HUDEP-2 (cell line): ENCODE data around the gene ASPG.
A peak's percentile ranks its signal among the peaks of the same experiment; 100 is the strongest.

Experiments used
- DNase-seq, 76 experiments: peaks; one replicate each; lab custom pipeline; 2025; ENCODE audit not compliant: unreplicated experiment in 76 of 76; lab: John Stamatoyannopoulos, UW

ASPG gene

DNA sequence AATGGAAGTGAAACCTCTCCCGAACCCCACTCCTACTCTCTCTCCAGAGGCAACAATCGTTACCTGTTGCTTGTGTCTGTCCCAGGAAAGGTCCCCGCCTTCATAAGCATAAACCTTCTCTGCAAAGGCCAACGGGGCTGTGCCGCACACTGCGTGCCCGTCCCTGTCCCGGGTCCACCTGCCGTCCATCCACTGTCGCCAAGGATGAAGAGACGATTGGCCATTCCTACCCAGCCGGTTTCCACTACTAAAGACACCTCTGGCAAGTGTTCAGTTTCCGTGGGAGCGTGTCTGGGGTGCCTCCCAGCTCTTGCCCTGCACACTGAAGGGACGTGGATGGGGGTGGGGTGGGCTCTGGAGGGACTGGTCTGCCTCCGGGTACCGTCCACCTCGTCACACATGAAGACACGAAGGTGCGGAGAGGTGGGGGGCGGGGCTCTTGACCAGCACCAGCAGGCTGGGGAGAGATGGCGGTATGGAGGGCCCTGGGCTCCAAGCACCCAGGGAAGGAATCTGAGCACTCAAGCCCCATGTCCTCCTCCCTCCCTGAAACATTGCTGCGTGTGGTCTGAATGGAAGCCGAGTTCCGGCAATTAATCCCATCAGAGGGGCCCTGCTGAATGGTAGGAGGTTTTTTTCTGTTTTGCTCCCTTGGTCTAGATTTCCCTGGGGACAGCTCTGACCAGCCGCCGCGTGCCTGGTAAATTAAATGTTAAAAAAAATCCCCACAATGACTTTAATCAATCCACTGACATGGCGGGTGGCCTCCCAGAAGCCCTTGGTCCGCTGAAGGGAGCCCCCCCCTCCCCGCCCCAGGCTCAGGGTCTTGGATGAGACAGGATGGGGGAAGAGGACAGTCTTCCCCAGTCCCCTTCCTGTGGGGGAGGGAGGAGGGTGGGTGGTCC is 48.8 kb downstream of the ASPG start:
- DNase-seq = no peak

DNA sequence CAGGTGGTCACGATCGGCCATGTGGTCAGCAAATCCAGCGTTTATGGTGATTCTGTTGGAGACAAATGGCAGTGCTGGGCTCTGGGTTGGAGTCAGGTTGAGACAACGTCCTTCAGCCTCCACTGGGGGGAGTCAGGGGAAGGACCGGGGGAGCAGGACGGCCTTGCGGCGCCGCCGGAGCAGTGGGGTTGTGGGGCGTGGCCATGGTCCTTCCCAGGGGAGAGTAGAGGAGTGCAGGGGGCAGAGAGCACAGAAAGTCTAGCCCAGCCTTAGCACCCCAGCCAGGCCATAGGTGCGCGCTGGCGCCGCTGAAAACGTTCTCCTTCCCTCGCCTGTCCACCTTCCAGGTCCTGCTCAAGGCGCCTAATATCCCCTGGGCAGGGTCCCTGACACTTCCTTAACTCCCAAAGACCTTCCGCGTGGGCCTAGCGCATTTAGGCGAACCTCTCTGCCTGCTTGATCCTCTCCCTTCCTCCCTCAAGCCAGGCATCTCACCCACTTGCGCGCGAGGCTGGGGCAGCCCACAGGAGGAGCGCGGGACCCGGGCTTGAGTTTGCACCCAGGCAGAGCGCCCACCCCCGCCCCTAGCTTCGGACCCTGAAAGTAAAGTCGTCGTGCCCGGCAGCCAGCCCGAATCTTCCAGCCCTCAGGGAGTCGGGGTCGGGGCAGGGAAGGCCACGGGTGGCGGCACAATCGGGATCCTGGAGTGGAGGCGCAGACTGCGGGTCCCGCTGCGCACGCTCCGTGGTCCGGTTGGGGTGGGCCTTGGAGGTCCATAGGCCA is 49.8 kb downstream of the ASPG start:
- peak in 61 of 76 experiments; percentile 7 to 70 (median 46) for DNase-seq

- peak in 16 of 76 experiments; percentile 13 to 39 (median 26) for DNase-seq
Measured at GRCh38 chr14:104135904-104136471, 50.5 kb downstream of the ASPG start.

GRCh38 chr14:104136472-104137296 is 51.2 kb downstream of the ASPG start:
- DNase-seq = peak in 62 of 76 experiments; percentile 3 to 80 (median 50)

- DNase-seq = peak in 69 of 76 experiments; percentile 16 to 87 (median 70)
Measured at GRCh38 chr14:104137297-104138097, 52.0 kb downstream of the ASPG start.

DNA sequence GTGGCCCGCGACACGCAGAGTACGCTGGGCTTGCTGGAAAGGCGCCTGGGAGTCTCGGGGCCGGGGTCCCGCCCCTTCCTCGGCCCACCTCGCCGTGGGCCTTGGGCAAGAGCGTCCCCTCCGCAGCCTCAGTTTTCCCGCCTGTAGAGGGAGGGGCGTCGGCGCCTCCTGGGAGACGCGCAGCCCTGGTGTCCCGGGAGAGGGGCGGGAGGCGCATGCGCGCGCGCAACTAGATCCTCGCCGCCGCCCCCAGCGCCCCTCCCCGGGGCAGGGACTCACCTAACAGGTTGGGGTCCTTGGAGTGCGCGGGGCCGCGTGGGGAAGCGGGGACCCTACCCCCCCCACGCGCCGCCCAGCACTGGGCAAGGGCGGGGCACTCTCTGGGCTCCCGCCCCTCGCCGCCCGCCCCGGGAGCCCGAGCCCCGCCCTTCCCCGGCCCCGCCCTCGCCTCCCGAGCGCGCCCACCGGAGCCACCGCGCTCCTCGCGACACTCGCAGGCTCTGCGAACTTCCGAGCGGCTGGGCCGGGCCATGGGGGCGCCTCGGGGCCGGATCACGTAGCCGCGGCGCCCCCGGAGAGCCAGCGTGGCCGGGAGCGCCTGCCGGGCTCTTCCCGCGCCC is 52.7 kb downstream of the ASPG start, which contains the start of gene KIF26A:
KIF26A (plus strand) TSS at position 490 of the 620 bp plus-strand sequence. CDS start 136 bp downstream, outside the sequence.
- DNase-seq = peak in 60 of 76 experiments; percentile 6 to 86 (median 62)

- peak in 4 of 76 experiments; percentile 16 to 53 (median 51) for DNase-seq
Measured at GRCh38 chr14:104138718-104139459, 53.4 kb downstream of the ASPG start.

DNA sequence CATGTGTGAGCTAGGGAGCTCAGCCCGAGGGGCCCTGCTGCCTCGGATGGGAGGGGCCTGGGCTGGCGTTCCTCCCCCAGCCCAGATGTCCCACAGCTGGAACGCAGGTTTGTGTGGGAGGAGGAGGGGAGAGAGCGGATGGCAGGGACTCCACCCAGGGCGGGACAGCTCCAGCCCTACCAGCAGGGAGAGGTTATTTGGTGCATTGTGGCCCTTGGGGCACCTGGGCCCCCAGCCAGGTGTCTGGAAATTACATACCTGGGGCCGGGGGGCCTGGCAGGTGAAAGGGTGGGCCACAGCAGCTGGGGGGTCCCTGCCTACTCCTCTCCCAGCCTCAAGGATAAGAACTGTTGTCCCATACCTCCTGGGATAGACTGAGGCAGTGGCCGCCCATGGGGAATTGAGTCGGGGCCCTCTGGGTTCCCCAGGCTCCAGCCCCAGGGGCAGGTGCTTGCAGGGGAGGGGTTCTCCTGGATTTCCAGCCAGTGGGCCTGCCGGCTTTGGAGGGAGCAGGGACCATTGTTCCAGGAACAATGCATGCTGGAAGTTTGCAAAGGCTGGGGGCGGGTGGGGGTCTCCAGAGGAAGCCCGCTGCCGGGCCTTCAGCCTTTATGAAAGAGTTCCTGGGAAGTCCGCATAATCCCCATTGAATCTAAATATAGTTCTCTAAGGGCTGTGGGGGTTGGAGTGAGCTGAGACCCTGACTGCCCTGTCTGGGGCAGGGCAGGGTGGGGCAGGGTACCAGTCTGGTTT is 54.1 kb downstream of the ASPG start:
- peak in 71 of 76 experiments; percentile 15 to 81 (median 63) for DNase-seq

GRCh38 chr14:104140213-104140462 is 54.6 kb downstream of the ASPG start:
- no peak for DNase-seq

DNA sequence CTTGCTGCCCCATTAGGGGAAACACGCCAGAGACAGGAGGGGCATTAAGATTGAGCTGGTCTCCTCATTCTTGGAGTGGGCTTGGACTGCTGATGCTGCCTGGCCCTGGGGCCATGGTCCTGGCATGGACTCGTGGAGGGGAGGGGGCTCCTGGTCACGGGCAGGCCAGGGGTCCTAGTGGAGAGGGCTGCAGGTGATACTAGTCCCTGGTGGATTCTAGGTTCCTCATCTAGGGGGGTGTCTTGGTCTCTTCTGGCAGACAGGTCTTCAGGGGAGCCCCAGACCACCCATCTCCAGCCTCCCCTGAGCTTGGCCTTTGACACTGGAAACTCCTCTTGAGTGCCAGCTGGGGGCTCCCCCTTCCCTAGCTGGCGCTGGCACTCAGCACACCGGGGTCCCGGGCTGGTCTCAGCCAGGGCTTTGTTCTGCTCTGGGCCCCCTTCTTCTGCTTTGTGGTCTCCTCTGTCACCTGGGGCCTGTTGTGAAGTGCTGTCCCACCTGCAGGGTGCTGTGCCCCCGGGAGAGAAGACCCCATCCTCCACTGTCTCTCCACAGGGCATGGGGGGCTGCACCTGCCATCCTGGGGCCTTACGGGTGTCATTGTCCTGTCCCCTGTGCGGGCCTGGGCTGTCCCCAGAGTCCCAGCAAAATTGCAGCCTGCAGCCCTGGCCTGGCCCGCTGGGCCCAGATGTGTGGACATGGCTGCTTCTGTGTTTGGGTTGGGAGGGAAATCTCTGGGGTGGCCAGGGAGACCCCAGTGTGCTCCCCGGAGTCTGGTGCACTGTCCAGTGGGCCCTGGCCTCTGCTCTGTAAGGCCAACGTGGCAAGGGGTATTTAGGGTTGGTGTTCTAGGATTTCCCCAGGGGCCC is 55.2 kb downstream of the ASPG start:
- no peak for DNase-seq

DNA sequence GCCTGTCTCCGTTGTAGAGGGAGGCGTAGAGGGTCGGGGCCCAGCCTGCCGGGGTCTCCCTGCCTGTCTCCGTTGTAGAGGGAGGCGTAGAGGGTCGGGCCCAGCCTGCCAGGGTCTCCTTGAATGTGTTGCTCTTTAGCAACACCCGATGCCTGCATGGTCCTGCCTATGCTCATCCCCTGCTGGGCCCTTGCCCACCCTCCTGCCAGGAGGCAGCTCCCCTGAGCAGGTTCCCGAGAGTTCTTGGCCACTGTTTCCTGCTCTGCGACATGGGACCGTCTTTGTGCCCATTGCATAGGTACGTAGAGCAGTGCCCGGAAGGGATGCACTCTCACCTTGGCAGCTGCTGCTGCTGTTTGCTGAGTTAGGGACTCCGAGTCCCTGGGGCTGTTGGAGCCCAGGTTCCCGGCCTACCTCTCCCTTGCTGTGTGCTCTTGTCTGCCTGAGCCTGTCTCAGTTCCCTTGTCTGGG is 56.2 kb downstream of the ASPG start:
- DNase-seq = no peak

DNA sequence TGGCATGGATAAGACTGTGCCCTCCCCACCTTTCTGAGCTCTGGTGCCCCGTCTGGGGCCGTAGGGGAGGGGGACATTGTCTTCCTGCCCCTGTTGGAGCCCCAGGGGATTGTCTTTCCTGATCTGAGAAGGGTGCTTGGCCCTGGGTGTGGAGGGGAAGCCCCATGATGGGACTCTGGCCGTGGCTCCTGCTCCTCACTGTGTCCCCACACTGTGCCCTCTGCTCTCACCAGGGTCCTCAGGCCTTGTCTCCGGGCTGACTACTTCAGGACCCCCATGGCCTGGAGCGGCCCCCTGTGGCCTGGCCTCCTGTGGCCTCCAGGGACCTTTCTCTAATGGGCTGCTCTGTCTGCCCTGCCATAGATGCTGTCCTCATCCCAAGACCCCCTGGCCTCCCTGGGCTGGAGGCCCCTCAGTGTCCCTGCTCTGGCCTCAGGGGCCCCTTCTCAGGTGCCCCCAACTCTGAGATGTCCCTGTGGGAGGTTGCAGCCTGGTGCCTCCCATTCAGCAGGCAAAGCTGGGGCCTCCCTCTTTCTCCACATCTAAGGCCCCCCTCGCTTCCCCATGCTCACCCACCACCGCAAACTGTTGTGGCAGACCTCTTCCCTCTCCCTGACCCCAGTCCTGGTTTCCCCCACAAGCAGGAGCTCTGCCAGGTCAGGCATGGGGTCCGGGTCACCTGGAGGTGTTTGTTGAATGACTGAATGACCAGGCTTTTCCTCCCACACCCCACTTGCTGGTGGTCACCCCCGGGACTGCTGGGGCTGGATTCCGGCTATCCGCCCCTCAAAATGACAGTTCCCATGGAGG is 56.8 kb downstream of the ASPG start:
- DNase-seq = no peak

DNA sequence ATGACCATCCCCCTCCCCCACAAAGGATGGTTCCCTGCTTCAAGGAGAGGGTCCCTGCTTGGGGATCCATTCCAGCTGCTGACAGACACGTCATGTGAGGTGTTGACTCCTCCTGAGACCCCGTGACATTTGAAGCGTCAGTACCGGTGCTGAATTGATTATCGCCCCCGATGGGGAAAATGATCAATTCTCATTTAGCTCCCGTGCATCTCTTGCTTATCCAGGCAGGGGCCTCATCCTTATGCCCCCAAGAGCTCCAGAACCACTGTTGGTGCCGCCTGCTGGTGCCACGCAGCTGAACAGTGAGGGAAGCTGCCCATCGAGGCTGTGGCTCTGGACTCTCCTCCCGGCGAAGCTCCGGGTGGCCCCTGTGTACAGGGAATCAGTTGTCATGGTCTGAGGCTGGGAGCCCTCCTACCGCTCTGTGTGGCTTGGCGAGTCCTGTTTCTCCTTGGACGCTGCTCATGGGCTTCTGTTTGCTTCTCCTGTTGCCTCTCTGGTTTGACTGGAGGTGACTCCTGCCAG is 57.5 kb downstream of the ASPG start:
- DNase-seq = no peak

- DNase-seq = no peak
Measured at GRCh38 chr14:104143521-104144452, 58.3 kb downstream of the ASPG start.

GRCh38 chr14:104144453-104144790 is 58.9 kb downstream of the ASPG start:
- no peak for DNase-seq
